ENCODE measurements around the gene SLC46A3.

SLC46A3 gene

DNA sequence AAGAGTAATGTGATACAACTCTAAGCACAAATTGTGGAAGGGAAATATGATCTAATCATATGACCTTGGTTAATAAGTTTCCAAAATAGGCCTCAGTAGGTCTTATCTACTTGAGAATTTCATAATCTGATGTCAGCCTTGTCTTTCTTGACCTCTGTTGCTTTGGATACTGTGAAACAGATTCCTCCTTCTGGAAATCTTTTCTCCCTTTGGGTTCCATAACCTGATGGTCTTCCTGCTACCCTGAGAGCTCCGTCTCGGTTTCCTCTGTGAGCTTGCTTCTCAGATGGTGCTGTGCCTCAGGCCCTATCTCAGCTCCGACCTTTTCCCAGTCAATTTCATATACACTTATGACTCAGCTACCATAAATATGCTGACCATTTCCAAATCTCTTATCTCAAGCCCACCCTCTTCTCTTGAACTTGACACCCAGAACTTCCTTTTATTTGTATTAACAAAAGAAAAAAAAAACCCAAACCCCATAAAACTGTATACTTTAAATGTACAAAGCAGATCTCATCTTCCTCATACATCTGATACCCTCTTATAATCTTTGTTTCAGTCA is 6.4 kb upstream of the SLC46A3 start:
- TF ChIP-seq, protein P1, sequence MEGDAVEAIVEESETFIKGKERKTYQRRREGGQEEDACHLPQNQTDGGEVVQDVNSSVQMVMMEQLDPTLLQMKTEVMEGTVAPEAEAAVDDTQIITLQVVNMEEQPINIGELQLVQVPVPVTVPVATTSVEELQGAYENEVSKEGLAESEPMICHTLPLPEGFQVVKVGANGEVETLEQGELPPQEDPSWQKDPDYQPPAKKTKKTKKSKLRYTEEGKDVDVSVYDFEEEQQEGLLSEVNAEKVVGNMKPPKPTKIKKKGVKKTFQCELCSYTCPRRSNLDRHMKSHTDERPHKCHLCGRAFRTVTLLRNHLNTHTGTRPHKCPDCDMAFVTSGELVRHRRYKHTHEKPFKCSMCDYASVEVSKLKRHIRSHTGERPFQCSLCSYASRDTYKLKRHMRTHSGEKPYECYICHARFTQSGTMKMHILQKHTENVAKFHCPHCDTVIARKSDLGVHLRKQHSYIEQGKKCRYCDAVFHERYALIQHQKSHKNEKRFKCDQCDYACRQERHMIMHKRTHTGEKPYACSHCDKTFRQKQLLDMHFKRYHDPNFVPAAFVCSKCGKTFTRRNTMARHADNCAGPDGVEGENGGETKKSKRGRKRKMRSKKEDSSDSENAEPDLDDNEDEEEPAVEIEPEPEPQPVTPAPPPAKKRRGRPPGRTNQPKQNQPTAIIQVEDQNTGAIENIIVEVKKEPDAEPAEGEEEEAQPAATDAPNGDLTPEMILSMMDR (IDR thresholded peaks at IDR 0.05) = no peak

DNA sequence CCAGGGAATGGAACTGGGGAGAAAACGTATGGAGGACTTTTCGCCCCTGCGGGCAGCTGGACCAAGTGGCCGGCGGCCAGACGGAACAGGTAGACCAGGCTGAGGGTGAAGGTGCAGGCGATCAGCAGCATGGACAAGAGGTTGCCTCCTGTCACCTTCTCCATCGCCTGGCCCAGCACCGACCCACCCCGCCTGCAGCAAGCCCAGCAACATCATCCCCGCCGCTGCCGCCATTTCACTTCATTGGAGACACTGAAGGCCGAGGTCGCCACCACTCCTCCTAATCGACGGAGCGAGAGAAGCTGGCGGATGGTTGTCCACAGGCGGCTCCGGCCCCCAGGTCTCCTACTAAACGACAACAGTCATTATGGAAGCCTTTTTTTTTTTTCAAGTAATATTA is 5.0 kb upstream of the SLC46A3 start:
- TF ChIP-seq, protein P1 (IDR thresholded peaks at IDR 0.05) = no peak

DNA sequence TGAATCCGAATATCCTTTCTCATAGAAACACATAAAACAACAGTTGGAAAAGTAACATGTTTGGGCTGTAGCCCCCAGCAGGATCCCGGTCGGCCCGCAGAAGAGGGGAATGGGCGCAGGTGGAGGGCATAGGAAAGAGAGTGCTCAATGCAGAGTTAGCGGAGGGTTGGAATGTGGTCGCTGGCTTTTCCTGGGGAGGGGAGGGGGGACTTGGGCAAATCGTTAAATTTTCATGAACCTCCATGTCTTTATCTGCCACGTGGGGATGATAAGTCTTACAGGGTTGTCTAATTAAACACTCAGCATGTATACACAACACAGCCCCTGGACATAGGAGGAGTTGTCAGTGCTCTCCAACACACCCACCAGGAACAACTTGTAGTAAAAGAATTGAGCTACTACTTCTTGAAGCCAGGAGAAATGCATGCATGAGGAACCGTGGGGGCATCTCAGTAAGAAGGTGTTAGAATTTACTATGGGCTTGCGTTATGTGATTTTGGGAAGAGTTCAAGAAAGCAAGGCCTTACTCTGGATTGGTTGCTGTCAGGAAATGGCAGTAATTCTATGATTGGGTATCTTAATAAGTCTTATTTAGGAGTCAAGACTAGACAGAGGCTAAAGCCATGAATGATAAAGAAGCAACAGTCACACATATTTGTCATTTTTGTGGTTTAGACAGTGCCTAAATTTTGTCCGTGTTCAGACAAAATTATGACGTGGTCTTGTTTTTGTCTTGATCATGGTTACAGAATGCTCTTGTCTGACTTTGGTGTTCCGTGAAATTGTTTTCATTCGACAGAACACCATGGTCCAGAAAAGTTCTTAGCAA is 671 bp upstream of the SLC46A3 start:
- TF ChIP-seq, protein P1 (IDR thresholded peaks at IDR 0.05) = no peak

DNA sequence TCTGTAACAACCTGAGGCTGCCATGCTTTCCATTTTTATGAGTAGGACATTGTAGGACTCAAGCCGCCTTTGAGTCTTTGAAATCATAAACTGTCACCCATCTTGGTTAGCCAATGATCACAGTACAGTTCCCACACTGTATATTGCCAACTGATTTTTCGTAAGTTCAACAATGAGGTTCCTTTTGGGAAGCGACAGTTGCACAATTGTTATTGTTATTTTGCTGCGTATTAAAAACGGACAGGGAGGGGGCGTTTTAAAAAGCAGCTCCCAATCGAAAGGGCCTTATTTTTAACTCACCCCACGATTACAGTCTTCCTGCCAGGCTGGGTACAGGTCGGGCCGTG is 601 bp downstream of the SLC46A3 start:
- TF ChIP-seq, protein P1 (IDR thresholded peaks at IDR 0.05) = no peak

DNA sequence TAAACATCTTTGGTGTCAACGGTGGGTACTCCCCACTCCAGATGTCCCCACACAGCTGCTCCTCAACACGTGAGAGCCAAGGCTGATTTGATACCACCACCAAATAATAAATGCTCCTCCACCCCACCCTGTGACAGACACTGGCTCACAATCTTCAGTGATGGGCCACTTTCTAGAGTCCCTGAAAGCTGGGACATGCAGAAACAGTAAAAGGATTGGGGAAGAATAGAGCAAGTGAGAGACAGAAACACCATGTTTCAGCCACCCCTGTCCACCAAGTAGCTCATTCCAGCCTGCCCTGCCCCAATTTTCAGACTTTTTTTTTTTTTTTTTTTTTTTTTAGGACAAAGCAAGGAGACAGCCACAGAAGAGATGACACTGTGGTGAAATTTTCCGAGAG is 1.6 kb downstream of the SLC46A3 start:
- TF ChIP-seq, protein P1 (IDR thresholded peaks at IDR 0.05) = no peak

DNA sequence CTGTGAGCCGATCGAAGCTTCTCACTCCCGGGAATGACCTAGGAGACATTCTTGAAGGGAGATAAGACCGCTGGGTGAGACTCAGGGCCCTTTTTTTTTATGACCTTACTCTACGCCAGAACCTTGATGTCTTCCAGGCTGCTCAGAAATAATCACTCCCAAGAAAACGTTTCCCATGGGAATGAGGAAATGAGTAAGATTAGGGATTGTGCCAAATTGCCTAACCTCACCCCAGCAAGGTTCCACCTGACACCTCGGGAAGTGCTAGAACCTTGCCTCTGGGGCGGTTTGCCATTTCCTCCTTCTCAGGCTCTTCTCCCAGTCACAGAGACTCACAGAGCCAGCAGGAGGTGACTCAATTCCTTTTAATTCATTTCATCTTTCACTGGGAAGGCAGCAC is 2.3 kb downstream of the SLC46A3 start:
- TF ChIP-seq, protein P1 (IDR thresholded peaks at IDR 0.05) = no peak

DNA sequence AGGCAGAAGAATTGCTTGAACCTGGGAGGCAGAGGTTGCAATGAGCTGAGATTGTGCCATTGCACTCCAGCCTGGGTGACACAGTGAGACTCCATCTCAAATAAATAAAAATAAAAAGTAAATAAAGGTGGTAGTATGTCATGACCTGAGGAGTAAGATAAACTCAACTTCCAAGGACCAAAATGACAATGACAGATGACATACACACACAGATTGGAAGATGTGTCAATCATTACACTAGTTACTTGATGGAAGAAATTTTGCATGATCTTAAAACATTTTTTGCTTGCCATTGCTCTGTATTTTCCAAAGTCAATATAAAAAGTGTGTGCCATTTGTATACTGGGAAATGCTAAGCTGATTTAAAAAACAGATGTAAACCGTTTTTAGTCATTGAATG is 4.1 kb downstream of the SLC46A3 start:
- TF ChIP-seq, protein P1 (IDR thresholded peaks at IDR 0.05) = no peak
